PFSK-1 (cell line): ENCODE measurements around the gene MYO7A.

ENCODE experiments used
- POLR2AphosphoS5 ChIP-seq: IDR thresholded peaks from 2 replicates; pipeline ENCODE4 v1.6.1; 2012; ENCODE audit warnings: low read depth, mild to moderate bottlenecking, control low read depth, low read length, moderate library complexity
- REST ChIP-seq, 2 experiments: IDR thresholded peaks; 2 replicates each; pipeline versions ENCODE4 v1.6.1 to v1.8.0; 2011 to 2012; ENCODE audit warnings: low read depth in 2 of 2, low read length in 2 of 2, control low read depth in 1 of 2, inconsistent platforms in 1 of 2, mild to moderate bottlenecking in 1 of 2, moderate library complexity in 1 of 2; ENCODE audit not compliant: insufficient read depth in 1 of 2

DNA sequence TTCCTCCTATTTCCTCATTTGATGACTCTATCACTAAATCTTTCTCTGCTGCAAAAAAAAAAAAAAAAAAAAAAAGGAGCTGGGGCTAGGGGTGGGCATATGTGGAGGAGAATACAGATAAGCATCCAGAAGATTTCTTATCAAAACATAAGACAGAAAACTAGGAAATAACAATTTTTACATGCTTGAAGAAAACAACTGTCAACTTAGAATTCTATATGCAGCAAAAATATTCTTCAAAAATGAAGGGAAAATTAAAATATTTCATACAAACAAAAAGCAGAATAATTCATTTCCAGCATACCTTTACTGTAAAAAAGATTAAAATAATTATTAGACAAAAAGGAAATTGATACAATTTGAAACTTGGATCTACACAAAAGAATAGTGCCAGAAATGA is 134.8 kb downstream of the MYO7A start:
- no peak for TF ChIP-seq REST (IDR thresholded peaks at IDR 0.05; ENCODE audit: insufficient read depth in 1 of 2, low read depth in 2 of 2, low read length in 2 of 2)
- TF ChIP-seq POLR2AphosphoS5, result no peak
